ENCODE measurements around the gene RIN3.

RIN3 gene

GRCh38 chr14:92581966-92582566, 68.5 kb downstream of the RIN3 start:
- TF ChIP-seq CTCF (conservative IDR thresholded peaks at IDR 0.05; ENCODE audit: control insufficient read depth, insufficient read depth, low read depth, low read length) = no peak
- no peak for DNase-seq (ENCODE audit: low read depth)
- H3K4me3 ChIP-seq (ENCODE audit: control insufficient read depth, low read depth, low read length) = no peak overlapping the region

- no peak for TF ChIP-seq CTCF (conservative IDR thresholded peaks at IDR 0.05; ENCODE audit: control insufficient read depth, insufficient read depth, low read depth, low read length)
- no peak overlapping the region for H3K4me3 ChIP-seq (ENCODE audit: control insufficient read depth, low read depth, low read length)
- DNase-seq (ENCODE audit: low read depth) = no peak
Measured at GRCh38 chr14:92582706-92583452, 69.3 kb downstream of the RIN3 start.

- no peak overlapping the region for H3K4me3 ChIP-seq (ENCODE audit: control insufficient read depth, low read depth, low read length)
- DNase-seq (ENCODE audit: low read depth) = no peak
- no peak for TF ChIP-seq CTCF (conservative IDR thresholded peaks at IDR 0.05; ENCODE audit: control insufficient read depth, insufficient read depth, low read depth, low read length)
Measured at GRCh38 chr14:92584220-92584619, 70.6 kb downstream of the RIN3 start.

- TF ChIP-seq CTCF (conservative IDR thresholded peaks at IDR 0.05; ENCODE audit: control insufficient read depth, insufficient read depth, low read depth, low read length) = no peak
- no peak for DNase-seq (ENCODE audit: low read depth)
- H3K4me3 ChIP-seq (ENCODE audit: control insufficient read depth, low read depth, low read length) = no peak overlapping the region
Measured at GRCh38 chr14:92584816-92585215, 71.2 kb downstream of the RIN3 start.

GRCh38 chr14:92585981-92586937, 72.7 kb downstream of the RIN3 start:
- DNase-seq (ENCODE audit: low read depth) = peak; percentile 93
- no peak overlapping the region for H3K4me3 ChIP-seq (ENCODE audit: control insufficient read depth, low read depth, low read length)
- TF ChIP-seq CTCF (conservative IDR thresholded peaks at IDR 0.05; ENCODE audit: control insufficient read depth, insufficient read depth, low read depth, low read length) = no peak

GRCh38 chr14:92586963-92587699, 73.5 kb downstream of the RIN3 start:
- no peak overlapping the region for H3K4me3 ChIP-seq (ENCODE audit: control insufficient read depth, low read depth, low read length)
- DNase-seq (ENCODE audit: low read depth) = no peak
- no peak for TF ChIP-seq CTCF (conservative IDR thresholded peaks at IDR 0.05; ENCODE audit: control insufficient read depth, insufficient read depth, low read depth, low read length)

Data from fibroblast of mammary gland (primary cell).